Gastroesophageal sphincter (tissue), 3 donors: ENCODE measurements around the gene C1orf21.

ENCODE experiments used
- CTCF ChIP-seq, 4 experiments: fragments of 200-600 bp in 2 of 4; fragments of 450-650 bp in 2 of 4; sonication (generic) in 1 of 4; IDR thresholded peaks; one replicate each; pipeline ENCODE4 v1.5.1; 2017 to 2019; ENCODE audit warnings: antibody characterized with exemption in 4 of 4, mild to moderate bottlenecking in 2 of 4, moderate library complexity in 2 of 4
- POLR2A ChIP-seq, 2 donors: fragments of 450-650 bp; IDR thresholded peaks; one replicate each; pipeline ENCODE4 v1.6.1; 2017; ENCODE audit warnings: antibody characterized with exemption in 2 of 2, mild to moderate bottlenecking in 2 of 2, moderate library complexity in 1 of 2

GRCh38 chr1:184395370-184395769 is 8.5 kb downstream of the C1orf21 start:
- TF ChIP-seq CTCF (IDR thresholded peaks at IDR 0.05): no peak
- no peak for TF ChIP-seq POLR2A (IDR thresholded peaks at IDR 0.05)
